Stimulated activated CD4-positive, alpha-beta T cell treated with anti-CD3 and anti-CD28 coated beads, Interleukin-1b, Interleukin-23, amount 100 ng/mL, for 24 hours (primary cell): ENCODE data around the gene IL25.
"Not testable (repeated sequence)": the region's sequence is repeated elsewhere in the genome, so short reads cannot be mapped to it uniquely, and the experiment has no call there.

Experiments used
- DNase-seq, 4 experiments: peaks; one replicate each; pipeline ENCODE4 v3.0.0-alpha.2; 2020; ENCODE audit warnings: low read depth in 4 of 4, low spot score in 1 of 4

IL25 gene

GRCh38 chr14:23407516-23408306 is 35.1 kb downstream of the IL25 start, which contains the start of gene MYH6:
MYH6 (minus strand) TSS chr14:23408273; CDS start chr14:23407223, 1,050 bp downstream.
- DNase-seq = no peak

- DNase-seq = no peak
Measured at GRCh38 chr14:23408307-23408630, 35.7 kb downstream of the IL25 start.

- no peak for DNase-seq
Measured at GRCh38 chr14:23409475-23409874, 36.9 kb downstream of the IL25 start.

- DNase-seq = no peak
Measured at GRCh38 chr14:23409966-23410635, 37.5 kb downstream of the IL25 start.

GRCh38 chr14:23411563-23412525 is 39.2 kb downstream of the IL25 start:
- no peak for DNase-seq

- no peak for DNase-seq
Measured at GRCh38 chr14:23413681-23414080, 41.1 kb downstream of the IL25 start.

GRCh38 chr14:23414254-23414653 is 41.6 kb downstream of the IL25 start:
- no peak for DNase-seq

- no peak for DNase-seq
Measured at GRCh38 chr14:23414906-23415820, 42.6 kb downstream of the IL25 start.

- no peak for DNase-seq
Measured at GRCh38 chr14:23415821-23416778, 43.5 kb downstream of the IL25 start.

- no peak for DNase-seq
Measured at GRCh38 chr14:23416801-23417200, 44.2 kb downstream of the IL25 start.

GRCh38 chr14:23417269-23417668 is 44.7 kb downstream of the IL25 start:
- DNase-seq = not testable (repeated sequence)

GRCh38 chr14:23418021-23418420 is 45.4 kb downstream of the IL25 start:
- DNase-seq = no peak

- DNase-seq = not testable (repeated sequence)
Measured at GRCh38 chr14:23419646-23420045, 47.0 kb downstream of the IL25 start.

- DNase-seq = no peak
Measured at GRCh38 chr14:23421594-23421993, 49.0 kb downstream of the IL25 start.

GRCh38 chr14:23423657-23424056 is 51.0 kb downstream of the IL25 start:
- no peak for DNase-seq

- no peak for DNase-seq
Measured at GRCh38 chr14:23425169-23425568, 52.6 kb downstream of the IL25 start.

- DNase-seq = not testable (repeated sequence)
Measured at GRCh38 chr14:23425798-23426197, 53.2 kb downstream of the IL25 start.
